ENCODE measurements around the gene PRM3. TPM values are rescaled to one million over a fixed set of nuclear protein-coding genes. Genes with fewer than 3 reads are reported as not detected.

Gene PRM3
- total and polyA plus RNA-seq, 8 donors: not detected

GRCh38 chr16:11296706-11297491 lies 23.5 kb upstream of the PRM3 start:
- Histone ChIP-seq H3K4me3 (peak overlapping the region in 2 of 4 donors; percentile 13 to 14), H3K4me1 (peaks cover 12 to 23% (median 16%) of the 10 kb centered on the region in 3 donors), H3K36me3 (no peaks in the 10 kb centered on the region), H3K9me3 (no peaks in the 10 kb centered on the region), H3K27ac (peak overlapping the region; percentile 35 to 72 (median 52)), H3K27me3 (no peaks in the 10 kb centered on the region)
- TF ChIP-seq CTCF (IDR thresholded peaks at IDR 0.05): no peak
- DNase-seq: peak in 2 of 6 donors; percentile 21 to 43
- intact Hi-C loops (cut with DNase I): no loop called here
- FAIRE-seq: no peak
- WGBS, 2 donors: 22% methylated on average over 9 to 10 of the region's 10 CpGs
- peak; percentile 60 to 81 (median 76) for ATAC-seq

GRCh38 chr16:11296351-11296705 lies 22.9 kb upstream of the PRM3 start:
- DNase-seq: no peak
- no peak for TF ChIP-seq CTCF (IDR thresholded peaks at IDR 0.05)
- H3K4me1 ChIP-seq: peaks cover 12 to 23% (median 16%) of the 10 kb centered on the region in 3 donors
- no peaks in the 10 kb centered on the region for H3K36me3 ChIP-seq
- no peak for ATAC-seq
- H3K4me3 ChIP-seq: no peak overlapping the region
- intact Hi-C loops (cut with DNase I): no loop called here
- no peak for FAIRE-seq
- no peaks in the 10 kb centered on the region for H3K9me3 ChIP-seq
- peak overlapping the region in 2 of 4 donors; percentile 69 to 72 for H3K27ac ChIP-seq
- no peaks in the 10 kb centered on the region for H3K27me3 ChIP-seq
- 77 to 80% methylated on average over 3 of the region's 3 CpGs for WGBS, 2 donors

GRCh38 chr16:11295672-11296071 lies 22.2 kb upstream of the PRM3 start:
- Histone ChIP-seq H3K4me3 (no peak overlapping the region), H3K27ac (no peak overlapping the region), H3K27me3 (no peaks in the 10 kb centered on the region), H3K4me1 (peaks cover 12 to 23% (median 16%) of the 10 kb centered on the region in 3 donors), H3K36me3 (no peaks in the 10 kb centered on the region), H3K9me3 (no peaks in the 10 kb centered on the region)
- WGBS, 2 donors: 89 to 92% methylated on average over 4 of the region's 4 CpGs
- no peak for ATAC-seq
- TF ChIP-seq CTCF (IDR thresholded peaks at IDR 0.05): no peak
- intact Hi-C loops (cut with DNase I): no loop called here
- no peak for FAIRE-seq
- no peak for DNase-seq

- no peak for FAIRE-seq
These were observed 18.8 kb upstream of the PRM3 start for GRCh38 chr16:11292076-11292748.

More at GRCh38 chr16:11292076-11292748, 18.8 kb upstream of the PRM3 start:
- Histone ChIP-seq H3K27ac (no peak overlapping the region), H3K36me3 (no peaks in the 10 kb centered on the region), H3K4me1 (peaks cover 9 to 13% (median 10%) of the 10 kb centered on the region in 3 donors), H3K27me3 (no peaks in the 10 kb centered on the region), H3K4me3 (no peak overlapping the region), H3K9me3 (no peaks in the 10 kb centered on the region)
- intact Hi-C loops (cut with DNase I): no loop called here
- TF ChIP-seq CTCF (IDR thresholded peaks at IDR 0.05): no peak
- 73 to 83% methylated on average over 7 of the region's 7 CpGs for WGBS, 2 donors
- DNase-seq (no peak), ATAC-seq (no peak)

Data from pancreas (tissue), 10 donors.